CD14-positive monocyte (primary cell): ENCODE results near the gene AGAP1. TPM values are rescaled to one million over a fixed set of nuclear protein-coding genes. Genes with fewer than 3 reads are reported as not detected.
A peak's percentile ranks its signal among the peaks of the same experiment; 100 is the strongest.

Experiments
- DNase-seq, 3 donors: peaks; one replicate each; pipeline ENCODE4 v3.0.0-alpha.2; 2011 to 2022
- H2AFZ ChIP-seq: 2 replicates; pipeline ENCODE4 v1.6.0; 2012; ENCODE audit warnings: mild to moderate bottlenecking, low read depth, low read length, inconsistent platforms; ENCODE audit not compliant: insufficient read depth, poor library complexity, severe bottlenecking
- H3K27ac ChIP-seq, 2 donors: 1 replicate in 1 of 2; 2 replicates in 1 of 2; pipeline ENCODE4 v1.5.1; 2012 to 2013; ENCODE audit warnings: low read length in 2 of 2, control low read depth in 1 of 2, inconsistent platforms in 1 of 2, low read depth in 1 of 2, mild to moderate bottlenecking in 1 of 2
- H3K27me3 ChIP-seq, 2 donors: one replicate each; pipeline versions ENCODE4 v1.6.0 to v1.6.1; 2011 to 2013; ENCODE audit warnings: low read length in 2 of 2; ENCODE audit not compliant: control insufficient read depth in 2 of 2, insufficient read depth in 2 of 2
- H3K36me3 ChIP-seq, 2 donors: replicated peaks in 1 of 2; 1 replicate in 1 of 2; 2 replicates in 1 of 2; pipeline versions ENCODE4 v1.5.1 to v1.6.1; 2012 to 2013; ENCODE audit warnings: low read length in 2 of 2, control low read depth in 1 of 2, inconsistent platforms in 1 of 2, mild to moderate bottlenecking in 1 of 2; ENCODE audit not compliant: insufficient read depth in 2 of 2, control insufficient read depth in 1 of 2
- H3K4me1 ChIP-seq, 2 donors: 1 replicate in 1 of 2; 2 replicates in 1 of 2; pipeline versions ENCODE4 v1.5.1 to v1.6.1; 2012 to 2013; ENCODE audit warnings: low read length in 2 of 2, control low read depth in 1 of 2, inconsistent platforms in 1 of 2, mild to moderate bottlenecking in 1 of 2, moderate library complexity in 1 of 2; ENCODE audit not compliant: insufficient read depth in 2 of 2, control insufficient read depth in 1 of 2
- H3K4me2 ChIP-seq: replicated peaks from 2 replicates; pipeline ENCODE3; 2012; ENCODE audit warnings: low read length, moderate library complexity, mild to moderate bottlenecking; ENCODE audit not compliant: poor library complexity, severe bottlenecking; ENCODE audit errors: extremely low read depth
- H3K4me3 ChIP-seq, 3 experiments: fragments of 200-600 bp in 1 of 3; sonication (generic) in 1 of 3; replicated peaks in 1 of 3; 1 replicate in 2 of 3; 2 replicates in 1 of 3; pipeline ENCODE4 v1.5.1; 2011 to 2013; ENCODE audit warnings: low read length in 3 of 3, mild to moderate bottlenecking in 3 of 3, control low read depth in 2 of 3, low read depth in 2 of 3, inconsistent platforms in 1 of 3, moderate library complexity in 1 of 3
- H3K79me2 ChIP-seq: 2 replicates; pipeline ENCODE4 v1.6.0; 2012; ENCODE audit warnings: mild to moderate bottlenecking, control low read depth, inconsistent platforms, low read length, moderate library complexity; ENCODE audit not compliant: insufficient read depth
- H3K9ac ChIP-seq: 2 replicates; pipeline ENCODE4 v1.6.0; 2017; ENCODE audit warnings: low read length, mild to moderate bottlenecking; ENCODE audit not compliant: insufficient read depth, poor library complexity, severe bottlenecking
- H3K9me3 ChIP-seq, 2 donors: replicated peaks in 1 of 2; 1 replicate in 1 of 2; 2 replicates in 1 of 2; pipeline versions ENCODE4 v1.5.1 to v1.6.1; 2012 to 2013; ENCODE audit warnings: low read length in 2 of 2, control low read depth in 1 of 2; ENCODE audit not compliant: control insufficient read depth in 1 of 2, insufficient read depth in 1 of 2
- H4K20me1 ChIP-seq: 2 replicates; pipeline ENCODE4 v1.6.0; 2012; ENCODE audit warnings: mild to moderate bottlenecking, low read length, control low read depth, moderate library complexity; ENCODE audit not compliant: insufficient read depth
- H3K27ac Mint-ChIP-seq, 7 donors: one replicate each; pipeline ENCODE4 v1.8.0; 2020; ENCODE audit warnings: mild to moderate bottlenecking in 7 of 7, mixed read lengths in 7 of 7, moderate library complexity in 6 of 7, inconsistent platforms in 2 of 7
- H3K27me3 Mint-ChIP-seq, 3 donors: one replicate each; pipeline ENCODE4 v1.8.0; 2021 to 2022; ENCODE audit warnings: low read depth in 3 of 3, mild to moderate bottlenecking in 3 of 3, mixed read lengths in 3 of 3, moderate library complexity in 3 of 3, inconsistent platforms in 1 of 3
- H3K36me3 Mint-ChIP-seq, 2 donors: one replicate each; pipeline ENCODE4 v1.8.0; 2020; ENCODE audit warnings: mixed read lengths in 2 of 2, inconsistent platforms in 1 of 2, mild to moderate bottlenecking in 1 of 2
- H3K4me1 Mint-ChIP-seq: one replicate; pipeline ENCODE4 v1.8.0; 2020; ENCODE audit warnings: mild to moderate bottlenecking, mixed read lengths
- H3K4me3 Mint-ChIP-seq, 2 donors: one replicate each; pipeline ENCODE4 v1.8.0; 2020; ENCODE audit warnings: mild to moderate bottlenecking in 2 of 2, mixed read lengths in 2 of 2, moderate library complexity in 1 of 2
- H3K9me3 Mint-ChIP-seq, 7 donors: one replicate each; pipeline ENCODE4 v1.8.0; 2020 to 2022; ENCODE audit warnings: mixed read lengths in 7 of 7, mild to moderate bottlenecking in 6 of 7, moderate library complexity in 6 of 7, inconsistent platforms in 2 of 7
- WGBS: methylation state at CpG from one replicate; pipeline ENCODE4 v1.1.5; 2013; ENCODE audit warnings: missing lambda C conversion rate; ENCODE audit not compliant: insufficient coverage; 5-methylcytosine and 5-hydroxymethylcytosine counted together
- intact Hi-C, 2 donors: fragments of 100-400 bp; cut with micrococcal nuclease; formaldehyde crosslinking; loops; one replicate each; pipeline versions ENCODE4 v1.15.0 to v1.15.1; 2023
- polyA plus RNA-seq, 3 donors: library from polyadenylated mRNA; depleted of rRNA in 1 of 3; unstranded in 2 of 3; stranded (reverse) in 1 of 3; fragments of 300-500 nt in 2 of 3; fragments of >200 nt in 1 of 3; fragmentation: Illumina TruSeq in 2 of 3; gene quantifications; 1 replicate in 2 of 3; 2 replicates in 1 of 3; pipeline ENCODE4 v1.2.3, GENCODE V29; 2012 to 2021
- TF ChIP-seq, protein P1 (sequence below): fragments of 200-600 bp; IDR thresholded peaks from one replicate; pipeline ENCODE4 v1.8.0; 2022; ENCODE audit warnings: antibody characterized with exemption, mild to moderate bottlenecking

Gene AGAP1
- polyA plus RNA-seq, 3 donors, result 0.12 TPM; not detected in 2

DNA sequence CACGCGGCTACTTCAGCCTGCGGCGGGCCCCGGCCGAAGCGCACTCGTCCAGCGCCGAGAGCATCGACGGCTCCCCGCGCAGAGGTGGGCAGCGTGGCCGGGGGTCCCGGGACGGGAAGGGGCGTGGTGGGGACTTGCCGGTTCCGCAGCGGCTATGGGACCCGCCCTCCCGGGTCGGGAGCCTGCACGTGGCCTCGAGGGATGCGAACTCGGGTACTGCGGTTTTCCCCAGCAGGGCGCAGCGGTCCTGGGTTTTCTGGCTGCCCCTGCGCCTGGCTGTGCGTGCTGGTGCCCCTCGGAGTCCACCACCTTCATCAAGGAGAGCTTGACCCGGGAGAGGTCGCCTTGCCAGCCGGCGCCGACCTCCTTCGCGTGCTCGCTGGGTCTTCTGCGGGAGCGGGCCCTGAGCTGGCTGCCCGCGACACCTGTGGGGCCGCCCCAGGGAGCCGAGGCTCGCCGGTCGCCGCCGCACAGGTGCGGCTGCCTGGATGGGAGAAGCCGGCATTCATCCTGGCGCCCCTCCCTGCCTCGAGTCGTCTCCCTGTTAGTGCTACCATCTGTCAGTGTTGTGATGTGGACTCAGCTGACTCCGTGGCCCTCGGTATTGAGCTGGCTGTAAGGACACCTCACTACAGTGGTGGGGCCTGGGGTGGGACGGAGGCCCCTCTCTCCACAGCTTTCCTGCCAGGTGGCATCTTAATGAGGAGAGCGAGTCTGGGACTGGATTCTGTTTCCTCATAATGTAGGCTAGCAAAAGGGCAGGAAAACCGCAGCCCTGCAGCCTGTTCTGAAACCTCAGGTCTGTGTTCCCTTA lies 177.3 kb downstream of the AGAP1 start:
- peaks cover 46 to 68% (median 59%) of the 10 kb centered on the region in 3 donors for H3K27me3 Mint-ChIP-seq
- H3K4me3 Mint-ChIP-seq, result peak overlapping the region in 1 of 2 donors; percentile 54
- no peaks in the 10 kb centered on the region for H3K36me3 ChIP-seq
- H3K27ac Mint-ChIP-seq, result no peak overlapping the region
- no peak overlapping the region for H3K4me3 ChIP-seq
- no peak overlapping the region for H2AFZ ChIP-seq
- no peak overlapping the region for H3K9ac ChIP-seq
- peaks cover 48 to 65% of the 10 kb centered on the region in 2 donors for H3K27me3 ChIP-seq
- H3K4me1 ChIP-seq, result no peaks in the 10 kb centered on the region
- H3K27ac ChIP-seq, result no peak overlapping the region
- whole genome bisulfite sequencing, result 8% methylated on average over 62 of the region's 64 CpGs
- peaks cover 0 to 5% of the 10 kb centered on the region in 2 donors for H3K9me3 ChIP-seq
- H3K79me2 ChIP-seq, result no peaks in the 10 kb centered on the region
- H3K36me3 Mint-ChIP-seq, result peaks cover 0 to 2% of the 10 kb centered on the region in 2 donors
- TF ChIP-seq, protein P1, sequence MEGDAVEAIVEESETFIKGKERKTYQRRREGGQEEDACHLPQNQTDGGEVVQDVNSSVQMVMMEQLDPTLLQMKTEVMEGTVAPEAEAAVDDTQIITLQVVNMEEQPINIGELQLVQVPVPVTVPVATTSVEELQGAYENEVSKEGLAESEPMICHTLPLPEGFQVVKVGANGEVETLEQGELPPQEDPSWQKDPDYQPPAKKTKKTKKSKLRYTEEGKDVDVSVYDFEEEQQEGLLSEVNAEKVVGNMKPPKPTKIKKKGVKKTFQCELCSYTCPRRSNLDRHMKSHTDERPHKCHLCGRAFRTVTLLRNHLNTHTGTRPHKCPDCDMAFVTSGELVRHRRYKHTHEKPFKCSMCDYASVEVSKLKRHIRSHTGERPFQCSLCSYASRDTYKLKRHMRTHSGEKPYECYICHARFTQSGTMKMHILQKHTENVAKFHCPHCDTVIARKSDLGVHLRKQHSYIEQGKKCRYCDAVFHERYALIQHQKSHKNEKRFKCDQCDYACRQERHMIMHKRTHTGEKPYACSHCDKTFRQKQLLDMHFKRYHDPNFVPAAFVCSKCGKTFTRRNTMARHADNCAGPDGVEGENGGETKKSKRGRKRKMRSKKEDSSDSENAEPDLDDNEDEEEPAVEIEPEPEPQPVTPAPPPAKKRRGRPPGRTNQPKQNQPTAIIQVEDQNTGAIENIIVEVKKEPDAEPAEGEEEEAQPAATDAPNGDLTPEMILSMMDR, result no peak
- no peak for DNase-seq
- intact Hi-C loops, result no loop called here
- H3K4me1 Mint-ChIP-seq, result no peaks in the 10 kb centered on the region
- H4K20me1 ChIP-seq, result no peaks in the 10 kb centered on the region
- peaks cover 0 to 3% (median 0%) of the 10 kb centered on the region in 7 donors for H3K9me3 Mint-ChIP-seq
- H3K4me2 ChIP-seq, result no peak overlapping the region

DNA sequence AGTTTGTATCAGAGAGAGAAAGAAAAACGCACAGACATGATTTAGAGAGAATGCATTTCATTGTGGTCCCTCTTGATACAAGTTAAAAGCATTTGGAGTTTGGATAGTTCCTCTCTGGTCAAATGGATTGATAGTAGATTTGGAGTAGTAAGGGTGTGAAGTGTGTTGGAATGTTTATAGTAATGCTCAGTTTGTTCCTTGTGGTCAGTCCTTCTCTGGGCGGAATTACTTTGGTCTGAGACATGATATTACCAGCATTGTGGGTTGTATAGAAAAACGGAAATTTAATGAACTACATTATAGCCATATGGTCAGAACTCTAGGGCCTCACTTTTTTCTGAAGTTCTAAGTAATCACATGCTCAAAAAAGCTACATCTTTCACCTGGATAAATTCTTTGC lies 178.9 kb downstream of the AGAP1 start:
- H3K27me3 ChIP-seq, result peaks cover 36 to 50% of the 10 kb centered on the region in 2 donors
- H2AFZ ChIP-seq, result no peak overlapping the region
- no peaks in the 10 kb centered on the region for H3K79me2 ChIP-seq
- Mint-ChIP-seq H3K4me3 (peak overlapping the region in 1 of 2 donors; percentile 58), H3K27me3 (peaks cover 35 to 56% (median 45%) of the 10 kb centered on the region in 3 donors), H3K9me3 (peaks cover 0 to 3% (median 0%) of the 10 kb centered on the region in 7 donors), H3K27ac (no peak overlapping the region), H3K4me1 (no peaks in the 10 kb centered on the region), H3K36me3 (peaks cover 0 to 2% of the 10 kb centered on the region in 2 donors)
- intact Hi-C loops, result no loop called here
- no peak overlapping the region for H3K4me3 ChIP-seq
- no peaks in the 10 kb centered on the region for H3K4me1 ChIP-seq
- no peak overlapping the region for H3K27ac ChIP-seq
- WGBS, result 56% methylated on average over 1 of the region's 3 CpGs
- no peak overlapping the region for H3K9ac ChIP-seq
- TF ChIP-seq, protein P1, result no peak
- no peaks in the 10 kb centered on the region for H4K20me1 ChIP-seq
- H3K36me3 ChIP-seq, result no peaks in the 10 kb centered on the region
- peaks cover 0 to 5% of the 10 kb centered on the region in 2 donors for H3K9me3 ChIP-seq
- no peak overlapping the region for H3K4me2 ChIP-seq
- no peak for DNase-seq
